ENCODE measurements around the gene JARID2. TPM values are rescaled to one million over a fixed set of nuclear protein-coding genes. Genes with fewer than 3 reads are reported as not detected.

JARID2 gene
- total and polyA plus RNA-seq, 10 of the 15 experiments (the other 5 are each of a cell fraction or from before 2014, with no cell fraction given): 4.2 to 21.6 (median 11.7) TPM

DNA sequence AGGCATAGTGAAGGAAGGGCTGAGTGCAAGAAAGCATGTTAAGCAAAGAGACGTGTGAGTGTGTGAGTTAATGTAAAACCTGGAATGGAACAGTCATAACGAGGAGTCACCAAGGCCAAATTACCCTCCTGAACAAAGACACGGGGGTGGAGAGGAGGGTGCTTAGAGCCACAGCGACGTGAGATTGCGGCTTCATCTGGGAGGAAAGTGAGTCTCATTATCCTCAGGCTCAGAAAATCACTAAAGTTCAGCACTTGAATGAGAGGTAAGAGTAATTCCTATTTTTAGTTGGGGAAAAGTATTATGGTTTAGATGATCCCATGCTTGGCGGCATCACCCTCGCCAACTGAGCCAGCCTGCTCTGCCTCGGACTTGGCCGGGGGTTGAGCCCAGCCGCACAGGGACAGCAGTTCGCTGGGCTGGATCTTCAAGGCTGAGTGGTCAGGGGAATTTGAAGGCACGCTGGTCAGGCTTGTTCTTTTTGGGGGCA is 280.4 kb downstream of the JARID2 start:
- no peak overlapping the region for H3K9ac ChIP-seq (ENCODE audit: control insufficient read depth, insufficient read depth, low read length)
- peaks cover 8 to 11% of the 10 kb centered on the region in 2 experiments for H3K36me3 ChIP-seq (ENCODE audit: control insufficient read depth in 2 of 2, insufficient read depth in 2 of 2, low read length in 1 of 2)
- intact Hi-C loops (cut with micrococcal nuclease; ENCODE audit: unreplicated experiment) (loop anchor here (2.0 to 5.0 kb wide), 2 partner anchors 95 to 681 kb away; no protein-coding TSS in a partner anchor), in situ Hi-C loops (cut with MboI) (no loop called here)
- ChIA-PET SMC1A (ENCODE audit: uncharacterized antibody, unreplicated experiment) (interaction anchor here (0.7 to 1.5 kb wide), 3 partner anchors 10 to 89 kb away, joined by 3 to 4 read pairs (median 4); no protein-coding TSS in a partner anchor), POLR2A (no interaction called here), RAD21 (ENCODE audit: unreplicated experiment) (no interaction called here), CTCF (interaction anchor here (2.3 kb wide), 1 partner anchor 97 kb away, joined by 11 read pairs; no protein-coding TSS in a partner anchor)
- peak; percentile 30 for ATAC-seq
- H3K79me2 ChIP-seq (ENCODE audit: control insufficient read depth, insufficient read depth, low read length): no peaks in the 10 kb centered on the region
- no peaks in the 10 kb centered on the region for H3K27me3 ChIP-seq (replicated peaks in 1 of 2; ENCODE audit: control insufficient read depth in 2 of 2, insufficient read depth in 2 of 2, low read length in 1 of 2)
- BruUV-seq (replicated peaks): no TSS peak
- no peaks in the 10 kb centered on the region for H4K20me1 ChIP-seq (ENCODE audit: control insufficient read depth, insufficient read depth)
- WGBS (ENCODE audit: insufficient coverage, insufficient replicate concordance, low lambda C conversion rate, missing lambda C conversion rate): 6% methylated on average over 13 of the region's 13 CpGs
- H3K4me3 ChIP-seq: no peak overlapping the region
- TF ChIP-seq IKZF2 (IDR thresholded peaks at IDR 0.05) (0 out of 4 replicates have a peak, but pooled peaks of 1 of the 2 experiments have one; percentile 20), SP1 (IDR thresholded peaks at IDR 0.05; ENCODE audit: low read depth, low read length) (peak; percentile 36), TBL1XR1 (IDR thresholded peaks at IDR 0.05; ENCODE audit: low read depth, low read length) (0 out of 2 replicates have a peak, but pooled peaks have one; percentile 20), IRF4 (IDR thresholded peaks at IDR 0.05; ENCODE audit: low read depth, low read length) (0 out of 2 replicates have a peak, but pooled peaks have one; percentile 21), ZNF622 (IDR thresholded peaks at IDR 0.05) (no peak), SRF (IDR thresholded peaks at IDR 0.05; ENCODE audit: low read depth in 2 of 2, low read length in 2 of 2) (peak in 1 of 2 experiments; percentile 7; a peak in 1 of 4 replicates), POLR2AphosphoS5 (IDR thresholded peaks at IDR 0.05; ENCODE audit: low read length) (peak; percentile 26; the same call in 1 of the 2 replicates), DPF2 (IDR thresholded peaks at IDR 0.05) (0 out of 2 replicates have a peak, but pooled peaks have one; percentile 21), CREB1 (IDR thresholded peaks at IDR 0.05; ENCODE audit: low read depth) (peak; percentile 25; the same call in 1 of the 2 replicates), POLR2AphosphoS2 (IDR thresholded peaks at IDR 0.05; ENCODE audit: low read depth, low read length) (0 out of 2 replicates have a peak, but pooled peaks have one; percentile 42), RUNX3 (IDR thresholded peaks at IDR 0.05; ENCODE audit: low read length) (peak; percentile 32; the same call in 1 of the 2 replicates), SIN3A (IDR thresholded peaks at IDR 0.05; ENCODE audit: low read depth, low read length) (no peak), EZH2 (IDR thresholded peaks at IDR 0.05; ENCODE audit: borderline replicate concordance, control insufficient read depth, low read depth, low read length) (no peak), BHLHE40 (IDR thresholded peaks at IDR 0.05; ENCODE audit: borderline replicate concordance in 1 of 2, low read depth in 2 of 2, low read length in 1 of 2) (peak in 1 of 2 experiments; percentile 13; a peak in 1 of 4 replicates)
- TF ChIP-seq, protein P1, sequence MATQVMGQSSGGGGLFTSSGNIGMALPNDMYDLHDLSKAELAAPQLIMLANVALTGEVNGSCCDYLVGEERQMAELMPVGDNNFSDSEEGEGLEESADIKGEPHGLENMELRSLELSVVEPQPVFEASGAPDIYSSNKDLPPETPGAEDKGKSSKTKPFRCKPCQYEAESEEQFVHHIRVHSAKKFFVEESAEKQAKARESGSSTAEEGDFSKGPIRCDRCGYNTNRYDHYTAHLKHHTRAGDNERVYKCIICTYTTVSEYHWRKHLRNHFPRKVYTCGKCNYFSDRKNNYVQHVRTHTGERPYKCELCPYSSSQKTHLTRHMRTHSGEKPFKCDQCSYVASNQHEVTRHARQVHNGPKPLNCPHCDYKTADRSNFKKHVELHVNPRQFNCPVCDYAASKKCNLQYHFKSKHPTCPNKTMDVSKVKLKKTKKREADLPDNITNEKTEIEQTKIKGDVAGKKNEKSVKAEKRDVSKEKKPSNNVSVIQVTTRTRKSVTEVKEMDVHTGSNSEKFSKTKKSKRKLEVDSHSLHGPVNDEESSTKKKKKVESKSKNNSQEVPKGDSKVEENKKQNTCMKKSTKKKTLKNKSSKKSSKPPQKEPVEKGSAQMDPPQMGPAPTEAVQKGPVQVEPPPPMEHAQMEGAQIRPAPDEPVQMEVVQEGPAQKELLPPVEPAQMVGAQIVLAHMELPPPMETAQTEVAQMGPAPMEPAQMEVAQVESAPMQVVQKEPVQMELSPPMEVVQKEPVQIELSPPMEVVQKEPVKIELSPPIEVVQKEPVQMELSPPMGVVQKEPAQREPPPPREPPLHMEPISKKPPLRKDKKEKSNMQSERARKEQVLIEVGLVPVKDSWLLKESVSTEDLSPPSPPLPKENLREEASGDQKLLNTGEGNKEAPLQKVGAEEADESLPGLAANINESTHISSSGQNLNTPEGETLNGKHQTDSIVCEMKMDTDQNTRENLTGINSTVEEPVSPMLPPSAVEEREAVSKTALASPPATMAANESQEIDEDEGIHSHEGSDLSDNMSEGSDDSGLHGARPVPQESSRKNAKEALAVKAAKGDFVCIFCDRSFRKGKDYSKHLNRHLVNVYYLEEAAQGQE (IDR thresholded peaks at IDR 0.05; ENCODE audit: low read depth, low read length): no peak
- TF ChIP-seq, protein P2, sequence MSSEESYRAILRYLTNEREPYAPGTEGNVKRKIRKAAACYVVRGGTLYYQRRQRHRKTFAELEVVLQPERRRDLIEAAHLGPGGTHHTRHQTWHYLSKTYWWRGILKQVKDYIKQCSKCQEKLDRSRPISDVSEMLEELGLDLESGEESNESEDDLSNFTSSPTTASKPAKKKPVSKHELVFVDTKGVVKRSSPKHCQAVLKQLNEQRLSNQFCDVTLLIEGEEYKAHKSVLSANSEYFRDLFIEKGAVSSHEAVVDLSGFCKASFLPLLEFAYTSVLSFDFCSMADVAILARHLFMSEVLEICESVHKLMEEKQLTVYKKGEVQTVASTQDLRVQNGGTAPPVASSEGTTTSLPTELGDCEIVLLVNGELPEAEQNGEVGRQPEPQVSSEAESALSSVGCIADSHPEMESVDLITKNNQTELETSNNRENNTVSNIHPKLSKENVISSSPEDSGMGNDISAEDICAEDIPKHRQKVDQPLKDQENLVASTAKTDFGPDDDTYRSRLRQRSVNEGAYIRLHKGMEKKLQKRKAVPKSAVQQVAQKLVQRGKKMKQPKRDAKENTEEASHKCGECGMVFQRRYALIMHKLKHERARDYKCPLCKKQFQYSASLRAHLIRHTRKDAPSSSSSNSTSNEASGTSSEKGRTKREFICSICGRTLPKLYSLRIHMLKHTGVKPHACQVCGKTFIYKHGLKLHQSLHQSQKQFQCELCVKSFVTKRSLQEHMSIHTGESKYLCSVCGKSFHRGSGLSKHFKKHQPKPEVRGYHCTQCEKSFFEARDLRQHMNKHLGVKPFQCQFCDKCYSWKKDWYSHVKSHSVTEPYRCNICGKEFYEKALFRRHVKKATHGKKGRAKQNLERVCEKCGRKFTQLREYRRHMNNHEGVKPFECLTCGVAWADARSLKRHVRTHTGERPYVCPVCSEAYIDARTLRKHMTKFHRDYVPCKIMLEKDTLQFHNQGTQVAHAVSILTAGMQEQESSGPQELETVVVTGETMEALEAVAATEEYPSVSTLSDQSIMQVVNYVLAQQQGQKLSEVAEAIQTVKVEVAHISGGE (CRISPR knock-in tag; IDR thresholded peaks at IDR 0.05): no peak
- H3K4me2 ChIP-seq (ENCODE audit: control insufficient read depth, insufficient read depth): peak overlapping the region; percentile 23
- H2AFZ ChIP-seq (ENCODE audit: control insufficient read depth, low read depth, low read length): no peak overlapping the region
- H3K4me1 ChIP-seq (ENCODE audit: control insufficient read depth, insufficient read depth, low read length): no peaks in the 10 kb centered on the region
- no peaks in the 10 kb centered on the region for H3K9me3 ChIP-seq (replicated peaks; ENCODE audit: control insufficient read depth, insufficient read depth, low read length)
- peak; percentile 93 for FAIRE-seq
- DNase-seq (ENCODE audit: low read depth, low spot score): peak; percentile 38
- no peak overlapping the region for H3K27ac ChIP-seq (ENCODE audit: control insufficient read depth, insufficient read depth)
